Left ventricle myocardium inferior (tissue), 1 donor: ENCODE measurements around the gene PCDHGB3. TPM values are rescaled to one million over a fixed set of nuclear protein-coding genes. Genes with fewer than 3 reads are reported as not detected.
"Not testable (repeated sequence)": the region's sequence is repeated elsewhere in the genome, so short reads cannot be mapped to it uniquely, and the experiment has no call there.

Experiments used
- DNase-seq: peaks from one replicate; pipeline ENCODE4 v3.0.0-alpha.2; 2020
- H3K27ac ChIP-seq: fragments of 200-600 bp; replicated peaks from 2 replicates; pipeline ENCODE4 v1.8.0; 2021
- H3K27me3 ChIP-seq: fragments of 200-600 bp; 2 replicates; pipeline ENCODE4 v1.8.0; 2021; ENCODE audit warnings: low read depth
- H3K36me3 ChIP-seq: fragments of 200-600 bp; 2 replicates; pipeline ENCODE4 v1.8.0; 2021
- H3K4me1 ChIP-seq: fragments of 200-600 bp; 2 replicates; pipeline ENCODE4 v1.8.0; 2021
- H3K4me3 ChIP-seq: fragments of 200-600 bp; 2 replicates; pipeline ENCODE4 v1.8.0; 2021; ENCODE audit warnings: mild to moderate bottlenecking, moderate library complexity
- H3K9me3 ChIP-seq: fragments of 200-600 bp; replicated peaks from 2 replicates; pipeline ENCODE4 v1.8.0; 2021
- CTCF ChIP-seq: fragments of 200-600 bp; IDR thresholded peaks from 2 replicates; pipeline ENCODE4 v1.8.0; 2021; ENCODE audit warnings: antibody characterized with exemption, mild to moderate bottlenecking, borderline replicate concordance
- intact Hi-C: fragments of 100-400 bp; cut with micrococcal nuclease; formaldehyde crosslinking; loops from one replicate; pipeline ENCODE4 v1.11.0; 2022
- total RNA-seq: library from RNA; stranded (reverse); fragmentation: NEBNext Ultra II Directional; extraction: Animal tissue kit (Norgen Biotek cat#: 25700); gene quantifications from one replicate; pipeline ENCODE4 v1.2.1, GENCODE V29; 2021
- donor health status: DM: no; HTN: yes; CAD: no; lungs with severe emphysema.

PCDHGB3 gene
- total RNA-seq, 1 donor from 2014 or later, result 6.3 TPM

- no peak for DNase-seq
- intact Hi-C loops, result no loop called here
- no peak for TF ChIP-seq CTCF
- peaks cover 38% of the 10 kb centered on the region for H3K36me3 ChIP-seq
- no peaks in the 10 kb centered on the region for H3K27me3 ChIP-seq
- no peak overlapping the region for H3K27ac ChIP-seq
- peaks cover 11% of the 10 kb centered on the region for H3K4me1 ChIP-seq
- peaks cover 96% of the 10 kb centered on the region for H3K9me3 ChIP-seq
- H3K4me3 ChIP-seq, result no peak overlapping the region
These were observed 14.6 kb downstream of the PCDHGB3 start for GRCh38 chr5:141384471-141385267.

GRCh38 chr5:141387557-141388311 is 17.7 kb downstream of the PCDHGB3 start, which contains the start of gene PCDHGB4:
TSS of gene PCDHGB4 (plus strand) at chr5:141387698. CDS start at chr5:141387885, 187 bp downstream.
- H3K27ac ChIP-seq, intact Hi-C loops, H3K27me3 ChIP-seq: not testable (repeated sequence)
- peak; percentile 71 for TF ChIP-seq CTCF
- Histone ChIP-seq H3K9me3 (peaks cover 96% of the 10 kb centered on the region), H3K4me1 (peaks cover 30% of the 10 kb centered on the region), H3K4me3 (peak within 1 kb of the TSS; percentile 55), H3K36me3 (peaks cover 33% of the 10 kb centered on the region)
- peak; percentile 42 for DNase-seq

- Histone ChIP-seq H3K4me1 (peaks cover 29% of the 10 kb centered on the region), H3K36me3 (peaks cover 38% of the 10 kb centered on the region), H3K9me3 (peaks cover 96% of the 10 kb centered on the region), H3K27ac (no peak overlapping the region), H3K27me3 (no peaks in the 10 kb centered on the region), H3K4me3 (no peak overlapping the region)
- intact Hi-C loops, result no loop called here
- DNase-seq, result no peak
- no peak for TF ChIP-seq CTCF
These were observed 18.6 kb downstream of the PCDHGB3 start for GRCh38 chr5:141388661-141389060.

- no peak overlapping the region for H3K4me3 ChIP-seq
- TF ChIP-seq CTCF, result no peak
- DNase-seq, result no peak
- no peaks in the 10 kb centered on the region for H3K27me3 ChIP-seq
- H3K27ac ChIP-seq, result no peak overlapping the region
- intact Hi-C loops, result no loop called here
- peaks cover 96% of the 10 kb centered on the region for H3K9me3 ChIP-seq
- peaks cover 42% of the 10 kb centered on the region for H3K36me3 ChIP-seq
- peaks cover 29% of the 10 kb centered on the region for H3K4me1 ChIP-seq
These were observed 19.4 kb downstream of the PCDHGB3 start for GRCh38 chr5:141389153-141390042.
